DND-41 (cell line): Measurements from ENCODE around the gene CBLN2.

Experiments used
- EZH2 ChIP-seq: IDR thresholded peaks from 3 replicates; pipeline ENCODE4 v1.6.1; 2012; ENCODE audit warnings: borderline replicate concordance, low read depth, mild to moderate bottlenecking, moderate library complexity, low read length, inconsistent platforms; ENCODE audit not compliant: severe bottlenecking
- TF ChIP-seq, protein P1 (sequence below): IDR thresholded peaks from 2 replicates; pipeline ENCODE4 v1.5.1; 2012; ENCODE audit warnings: borderline replicate concordance, low read length, moderate library complexity, mild to moderate bottlenecking; ENCODE audit not compliant: poor library complexity, severe bottlenecking; ENCODE audit errors: extremely low read depth

DNA sequence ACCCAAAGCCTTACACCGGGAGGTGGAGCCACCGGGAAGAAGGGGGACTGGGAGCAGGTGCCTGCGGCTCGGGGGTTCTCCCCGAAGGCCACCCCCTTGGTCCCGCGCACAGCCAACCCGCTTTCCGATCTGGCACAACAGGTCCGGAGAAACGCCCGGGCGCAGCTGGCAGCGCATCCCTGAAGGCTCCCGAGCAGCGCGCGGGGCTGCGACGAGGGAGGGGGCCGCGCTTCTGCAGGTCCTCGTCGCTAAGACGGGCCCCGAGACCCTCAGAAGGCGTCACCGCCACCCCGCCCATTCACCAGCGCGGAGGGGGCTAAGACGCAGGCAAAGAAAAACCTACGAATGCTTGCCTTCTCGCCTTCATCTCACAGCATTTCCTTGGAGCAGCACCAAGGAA, 1.8 kb downstream of the CBLN2 start:
- TF ChIP-seq, protein P1, sequence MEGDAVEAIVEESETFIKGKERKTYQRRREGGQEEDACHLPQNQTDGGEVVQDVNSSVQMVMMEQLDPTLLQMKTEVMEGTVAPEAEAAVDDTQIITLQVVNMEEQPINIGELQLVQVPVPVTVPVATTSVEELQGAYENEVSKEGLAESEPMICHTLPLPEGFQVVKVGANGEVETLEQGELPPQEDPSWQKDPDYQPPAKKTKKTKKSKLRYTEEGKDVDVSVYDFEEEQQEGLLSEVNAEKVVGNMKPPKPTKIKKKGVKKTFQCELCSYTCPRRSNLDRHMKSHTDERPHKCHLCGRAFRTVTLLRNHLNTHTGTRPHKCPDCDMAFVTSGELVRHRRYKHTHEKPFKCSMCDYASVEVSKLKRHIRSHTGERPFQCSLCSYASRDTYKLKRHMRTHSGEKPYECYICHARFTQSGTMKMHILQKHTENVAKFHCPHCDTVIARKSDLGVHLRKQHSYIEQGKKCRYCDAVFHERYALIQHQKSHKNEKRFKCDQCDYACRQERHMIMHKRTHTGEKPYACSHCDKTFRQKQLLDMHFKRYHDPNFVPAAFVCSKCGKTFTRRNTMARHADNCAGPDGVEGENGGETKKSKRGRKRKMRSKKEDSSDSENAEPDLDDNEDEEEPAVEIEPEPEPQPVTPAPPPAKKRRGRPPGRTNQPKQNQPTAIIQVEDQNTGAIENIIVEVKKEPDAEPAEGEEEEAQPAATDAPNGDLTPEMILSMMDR: no peak
- no peak for TF ChIP-seq EZH2
